GM19023 (cell line): Measurements from ENCODE around the gene CIBAR2.

Source experiments
- ATAC-seq: cut with Tn5 transposase; IDR thresholded peaks from one replicate; pipeline ENCODE4 v1.9.1; 2021; ENCODE audit warnings: mild to moderate bottlenecking, moderate library complexity; ENCODE audit not compliant: unreplicated experiment

The CIBAR2 gene

GRCh38 chr16:85112364-85112763 lies at the start of gene CIBAR2:
Gene CIBAR2, minus strand, starts transcription at chr16:85112472. Its CDS starts 120 bp downstream, at chr16:85112352.
- ATAC-seq = no peak

- no peak for ATAC-seq
Observed at GRCh38 chr16:85159179-85159980, 47.1 kb upstream of the CIBAR2 start.

- no peak for ATAC-seq
Observed at GRCh38 chr16:85158743-85159178, 46.5 kb upstream of the CIBAR2 start.

GRCh38 chr16:85157813-85158742 lies 45.8 kb upstream of the CIBAR2 start:
- ATAC-seq = no peak

GRCh38 chr16:85157372-85157771 lies 45.1 kb upstream of the CIBAR2 start:
- no peak for ATAC-seq

- no peak for ATAC-seq
Observed at GRCh38 chr16:85156869-85157268, 44.6 kb upstream of the CIBAR2 start.

GRCh38 chr16:85156440-85156839 lies 44.2 kb upstream of the CIBAR2 start:
- no peak for ATAC-seq

- ATAC-seq = no peak
Observed at GRCh38 chr16:85153656-85154091, 41.4 kb upstream of the CIBAR2 start.

- ATAC-seq = no peak
Observed at GRCh38 chr16:85153046-85153445, 40.8 kb upstream of the CIBAR2 start.

- ATAC-seq = no peak
Observed at GRCh38 chr16:85152414-85153030, 40.2 kb upstream of the CIBAR2 start.

GRCh38 chr16:85151603-85152413 lies 39.5 kb upstream of the CIBAR2 start:
- no peak for ATAC-seq

- ATAC-seq = no peak
Observed at GRCh38 chr16:85151079-85151602, 38.9 kb upstream of the CIBAR2 start.

- ATAC-seq = no peak
Observed at GRCh38 chr16:85150331-85150940, 38.2 kb upstream of the CIBAR2 start.

GRCh38 chr16:85149776-85150175 lies 37.5 kb upstream of the CIBAR2 start:
- no peak for ATAC-seq

- no peak for ATAC-seq
Observed at GRCh38 chr16:85148931-85149330, 36.7 kb upstream of the CIBAR2 start.

- no peak for ATAC-seq
Observed at GRCh38 chr16:85146922-85147651, 34.8 kb upstream of the CIBAR2 start.

GRCh38 chr16:85146532-85146797 lies 34.2 kb upstream of the CIBAR2 start:
- ATAC-seq = no peak

- ATAC-seq = no peak
Observed at GRCh38 chr16:85145734-85146531, 33.7 kb upstream of the CIBAR2 start.

- ATAC-seq = no peak
Observed at GRCh38 chr16:85145188-85145587, 32.9 kb upstream of the CIBAR2 start.
